H1 (cell line): Measurements from ENCODE around the gene ZNF394. TPM values are rescaled to one million over a fixed set of nuclear protein-coding genes. Genes with fewer than 3 reads are reported as not detected.

ENCODE experiments used
- BCL11A ChIP-seq, 2 experiments: IDR thresholded peaks; one replicate each; pipeline ENCODE4 v1.6.1; 2011; ENCODE audit warnings: low read depth in 2 of 2, low read length in 2 of 2, mild to moderate bottlenecking in 2 of 2
- BRCA1 ChIP-seq: IDR thresholded peaks from 2 replicates; pipeline ENCODE4 v1.6.1; 2012; ENCODE audit warnings: low read depth, low read length, improper control_type of control experiment
- CBX8 ChIP-seq: fragments of 300-800, 300-1000 bp; sonication (generic); IDR thresholded peaks from 2 replicates; pipeline ENCODE4 v1.7.1; 2016; ENCODE audit warnings: low read depth, low read length, borderline replicate concordance
- CREB1 ChIP-seq: IDR thresholded peaks from 2 replicates; pipeline ENCODE4 v1.6.1; 2012; ENCODE audit warnings: inconsistent platforms
- GABPA ChIP-seq: IDR thresholded peaks from 2 replicates; pipeline ENCODE4 v1.6.1; 2011; ENCODE audit warnings: mild to moderate bottlenecking, low read length, moderate library complexity, borderline replicate concordance; ENCODE audit not compliant: insufficient read depth
- HDAC2 ChIP-seq, 2 experiments: fragments of 300-600 bp in 1 of 2; sonication (generic) in 1 of 2; IDR thresholded peaks; 2 replicates each; pipeline ENCODE4 v1.6.1; 2011 to 2012; ENCODE audit warnings: low read depth in 2 of 2, low read length in 2 of 2, mild to moderate bottlenecking in 2 of 2, moderate library complexity in 2 of 2, borderline replicate concordance in 1 of 2, inconsistent platforms in 1 of 2
- HDAC6 ChIP-seq: IDR thresholded peaks from one replicate; pipeline ENCODE4 v1.7.1; 2012; ENCODE audit warnings: low read depth, mild to moderate bottlenecking, inconsistent platforms, low read length, moderate library complexity
- JUN ChIP-seq: IDR thresholded peaks from 2 replicates; pipeline ENCODE4 v1.6.1; 2011; ENCODE audit warnings: low read depth, mild to moderate bottlenecking, improper control_type of control experiment, low read length
- JUND ChIP-seq: IDR thresholded peaks from 2 replicates; pipeline ENCODE4 v1.6.1; 2011; ENCODE audit warnings: mild to moderate bottlenecking, improper control_type of control experiment, low read length
- KDM1A ChIP-seq: fragments of 200-600, 300-600 bp; sonication (generic); IDR thresholded peaks from 2 replicates; pipeline ENCODE4 v1.7.1; 2016; ENCODE audit warnings: mild to moderate bottlenecking, low read length, borderline replicate concordance
- NANOG ChIP-seq: IDR thresholded peaks from 2 replicates; pipeline ENCODE4 v1.6.1; 2011; ENCODE audit warnings: low read length, low read depth, mild to moderate bottlenecking, inconsistent platforms; ENCODE audit not compliant: insufficient read depth, poor library complexity, severe bottlenecking
- NRF1 ChIP-seq: IDR thresholded peaks from 2 replicates; pipeline ENCODE4 v1.6.1; 2011; ENCODE audit warnings: mild to moderate bottlenecking, low read depth, low read length, improper control_type of control experiment
- PHF8 ChIP-seq: fragments of 200-600 bp; sonication (generic); conservative IDR thresholded peaks from 2 replicates; pipeline ENCODE4 v1.7.1; 2012; ENCODE audit warnings: low read depth, mild to moderate bottlenecking, inconsistent platforms, low read length, moderate library complexity
- SAP30 ChIP-seq: fragments of 300-600 bp; sonication (generic); IDR thresholded peaks from 2 replicates; pipeline ENCODE4 v1.7.1; 2012; ENCODE audit warnings: low read length, moderate library complexity, mild to moderate bottlenecking, inconsistent platforms; ENCODE audit not compliant: insufficient read depth, insufficient replicate concordance
- SIX5 ChIP-seq: IDR thresholded peaks from 2 replicates; pipeline ENCODE4 v1.6.1; 2011; ENCODE audit warnings: mild to moderate bottlenecking, low read depth, low read length
- SP2 ChIP-seq: IDR thresholded peaks from 2 replicates; pipeline ENCODE4 v1.6.1; 2012; ENCODE audit warnings: mild to moderate bottlenecking, low read length, inconsistent platforms
- TAF1 ChIP-seq: IDR thresholded peaks from 2 replicates; pipeline ENCODE4 v1.6.1; 2011; ENCODE audit warnings: mild to moderate bottlenecking, low read depth, low read length
- TAF7 ChIP-seq: optimal IDR thresholded peaks from 2 replicates; pipeline ENCODE3; 2011; ENCODE audit warnings: low read depth, mild to moderate bottlenecking, inconsistent platforms, low read length, moderate library complexity, borderline replicate concordance
- TCF12 ChIP-seq: IDR thresholded peaks from 2 replicates; pipeline ENCODE4 v1.6.1; 2011; ENCODE audit warnings: low read depth, mild to moderate bottlenecking, low read length
- polyA plus RNA-seq, 7 experiments: library from polyadenylated mRNA; depleted of rRNA in 3 of 7; stranded (reverse) in 5 of 7; unstranded in 2 of 7; fragments of >200 nt in 5 of 7; fragments of 200-250 nt in 2 of 7; gene quantifications; 1 replicate in 5 of 7; 2 replicates in 1 of 7; 4 replicates in 1 of 7; pipeline versions ENCODE4 v1.2.1 to v1.2.3, GENCODE V29; 2011 to 2013; ENCODE audit warnings: missing spikeins in 2 of 7, mixed read lengths in 2 of 7
- total RNA-seq: library from RNA; stranded (reverse); fragmentation: NEBNext Ultra II Directional; extraction: Animal tissue kit (Norgen Biotek cat#: 25700); gene quantifications from 2 replicates; pipeline ENCODE4 v1.2.1, GENCODE V29; 2021
- TF ChIP-seq, protein P1 (sequence below), 3 experiments: IDR thresholded peaks; 1 replicate in 2 of 3; 2 replicates in 1 of 3; pipeline versions ENCODE4 v1.5.1 to v1.6.1; 2011; ENCODE audit warnings: low read length in 3 of 3, mild to moderate bottlenecking in 3 of 3, inconsistent platforms in 2 of 3, low read depth in 1 of 3, moderate library complexity in 1 of 3; ENCODE audit not compliant: insufficient read depth in 1 of 3; ENCODE audit errors: control extremely low read depth in 1 of 3
- TF ChIP-seq, protein P2 (sequence below): IDR thresholded peaks from 2 replicates; pipeline ENCODE4 v1.6.1; 2012; ENCODE audit warnings: inconsistent platforms

ZNF394 gene
- total and polyA plus RNA-seq, 2 of the 8 experiments (the other 6 are each of a cell fraction or from before 2014, with no cell fraction given), result 6.6 to 19.3 TPM

DNA sequence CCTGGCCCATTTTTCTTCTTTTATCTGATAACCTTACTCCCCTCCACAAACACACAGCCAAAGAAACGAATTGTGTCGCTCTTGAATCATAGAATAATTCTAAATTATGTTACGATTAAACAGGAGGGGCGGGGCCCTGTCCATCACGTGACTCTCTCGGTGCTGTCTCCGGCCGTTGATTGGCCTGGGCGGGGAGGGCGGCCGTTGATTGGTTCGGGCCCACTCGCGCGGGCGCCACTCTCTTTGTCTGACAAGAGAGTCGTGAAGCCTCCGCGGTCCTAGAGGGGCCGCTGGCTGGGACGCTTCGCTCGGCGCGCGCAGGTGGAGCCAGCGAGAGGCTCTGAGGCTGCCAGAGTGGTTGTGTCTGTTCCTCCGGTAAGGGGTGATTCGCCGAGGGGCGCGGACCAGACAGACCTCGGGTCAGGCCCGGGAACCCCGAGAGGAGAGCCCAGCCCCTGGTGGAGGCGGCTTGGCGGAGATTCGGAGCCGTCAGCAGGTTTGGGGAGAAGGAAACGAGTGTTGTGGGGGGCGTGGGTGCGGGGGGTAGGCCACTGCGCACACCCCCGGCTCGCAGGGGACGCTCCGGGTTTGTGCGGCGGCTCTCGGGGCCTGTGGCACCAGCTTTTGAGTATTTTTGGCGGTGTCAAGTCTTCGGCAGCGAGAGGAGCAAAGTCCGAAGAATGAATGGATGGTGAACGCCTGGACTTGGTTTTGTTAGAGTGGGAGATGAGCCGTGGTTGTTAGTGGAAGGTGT, 27.3 kb downstream of the ZNF394 start, which contains the start of gene ZNF789 (continued):
- no peak for TF ChIP-seq JUN
- no peak for TF ChIP-seq SIX5
- no peak for TF ChIP-seq KDM1A
- TF ChIP-seq, protein P1, sequence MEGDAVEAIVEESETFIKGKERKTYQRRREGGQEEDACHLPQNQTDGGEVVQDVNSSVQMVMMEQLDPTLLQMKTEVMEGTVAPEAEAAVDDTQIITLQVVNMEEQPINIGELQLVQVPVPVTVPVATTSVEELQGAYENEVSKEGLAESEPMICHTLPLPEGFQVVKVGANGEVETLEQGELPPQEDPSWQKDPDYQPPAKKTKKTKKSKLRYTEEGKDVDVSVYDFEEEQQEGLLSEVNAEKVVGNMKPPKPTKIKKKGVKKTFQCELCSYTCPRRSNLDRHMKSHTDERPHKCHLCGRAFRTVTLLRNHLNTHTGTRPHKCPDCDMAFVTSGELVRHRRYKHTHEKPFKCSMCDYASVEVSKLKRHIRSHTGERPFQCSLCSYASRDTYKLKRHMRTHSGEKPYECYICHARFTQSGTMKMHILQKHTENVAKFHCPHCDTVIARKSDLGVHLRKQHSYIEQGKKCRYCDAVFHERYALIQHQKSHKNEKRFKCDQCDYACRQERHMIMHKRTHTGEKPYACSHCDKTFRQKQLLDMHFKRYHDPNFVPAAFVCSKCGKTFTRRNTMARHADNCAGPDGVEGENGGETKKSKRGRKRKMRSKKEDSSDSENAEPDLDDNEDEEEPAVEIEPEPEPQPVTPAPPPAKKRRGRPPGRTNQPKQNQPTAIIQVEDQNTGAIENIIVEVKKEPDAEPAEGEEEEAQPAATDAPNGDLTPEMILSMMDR (IDR thresholded peaks at IDR 0.05; ENCODE audit: control extremely low read depth in 1 of 3, insufficient read depth in 1 of 3, low read depth in 1 of 3, low read length in 3 of 3), result no peak
- TF ChIP-seq, protein P2, sequence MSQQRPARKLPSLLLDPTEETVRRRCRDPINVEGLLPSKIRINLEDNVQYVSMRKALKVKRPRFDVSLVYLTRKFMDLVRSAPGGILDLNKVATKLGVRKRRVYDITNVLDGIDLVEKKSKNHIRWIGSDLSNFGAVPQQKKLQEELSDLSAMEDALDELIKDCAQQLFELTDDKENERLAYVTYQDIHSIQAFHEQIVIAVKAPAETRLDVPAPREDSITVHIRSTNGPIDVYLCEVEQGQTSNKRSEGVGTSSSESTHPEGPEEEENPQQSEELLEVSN, result no peak
- TF ChIP-seq BRCA1, result no peak
- no peak for TF ChIP-seq GABPA
- peak; percentile 98 for TF ChIP-seq TAF1
- TF ChIP-seq CBX8, result no peak
- TF ChIP-seq TCF12, result no peak
- TF ChIP-seq CREB1, result no peak
- peak; percentile 92 for TF ChIP-seq PHF8
- TF ChIP-seq NRF1, result peak; percentile 29; the same call in 1 of the 2 replicates
- no peak for TF ChIP-seq BCL11A (IDR thresholded peaks at IDR 0.05; ENCODE audit: low read depth in 2 of 2, low read length in 2 of 2)
- no peak for TF ChIP-seq HDAC2 (IDR thresholded peaks at IDR 0.05; ENCODE audit: borderline replicate concordance in 1 of 2, low read depth in 2 of 2, low read length in 2 of 2)
- TF ChIP-seq HDAC6, result no peak
- TF ChIP-seq SAP30, result peak; percentile 71
- TF ChIP-seq TAF7, result peak; percentile 90
- TF ChIP-seq JUND, result no peak
- peak; percentile 93 for TF ChIP-seq SP2
- no peak for TF ChIP-seq NANOG
